Activated naive CD8-positive, alpha-beta T cell treated with anti-CD3 and anti-CD28 coated beads, Interleukin-2, amount 10 ng/mL, durations not matched to agents 7 days and 5 days (primary cell): ENCODE data around the gene VEGFA. TPM values are rescaled to one million over a fixed set of nuclear protein-coding genes. Genes with fewer than 3 reads are reported as not detected.
A peak's percentile ranks its signal among the peaks of the same experiment; 100 is the strongest.

Experiments used
- ATAC-seq: fragments of 150-1000 bp; cut with Tn5 transposase; one replicate; pipeline ENCODE4 v1.10.0; 2021; ENCODE audit warnings: low read depth, moderate library complexity
- POLR2A ChIA-PET: fragments of 350-600 bp; sonication (Branson Sonifier 250); formaldehyde crosslinking; loops from one replicate; lab custom pipeline; 2021; ENCODE audit warnings: antibody characterized with exemption; lab: Charles Lee
- DNase-seq: peaks from one replicate; pipeline ENCODE4 v3.0.0; 2021
- H3K27ac Mint-ChIP-seq: one replicate; pipeline ENCODE4 v1.8.0; 2022; ENCODE audit warnings: mild to moderate bottlenecking, mixed read lengths
- H3K27me3 Mint-ChIP-seq: one replicate; pipeline ENCODE4 v1.8.0; 2022; ENCODE audit warnings: mild to moderate bottlenecking, moderate library complexity, mixed read lengths
- H3K36me3 Mint-ChIP-seq: one replicate; pipeline ENCODE4 v1.8.0; 2021; ENCODE audit warnings: mild to moderate bottlenecking, mixed read lengths
- H3K4me1 Mint-ChIP-seq: one replicate; pipeline ENCODE4 v1.8.0; 2021; ENCODE audit warnings: mixed read lengths
- H3K4me3 Mint-ChIP-seq: one replicate; pipeline ENCODE4 v1.8.0; 2022; ENCODE audit warnings: mild to moderate bottlenecking, moderate library complexity, mixed read lengths
- H3K9me3 Mint-ChIP-seq: one replicate; pipeline ENCODE4 v1.8.0; 2021; ENCODE audit warnings: mixed read lengths
- total RNA-seq, 2 experiments: library from RNA; stranded (reverse); gene quantifications; one replicate each; pipeline ENCODE4 v1.2.3, GENCODE V29; 2021

VEGFA gene
- total RNA-seq, 2 experiments from 2014 or later: 33.6 to 39.5 TPM

DNA sequence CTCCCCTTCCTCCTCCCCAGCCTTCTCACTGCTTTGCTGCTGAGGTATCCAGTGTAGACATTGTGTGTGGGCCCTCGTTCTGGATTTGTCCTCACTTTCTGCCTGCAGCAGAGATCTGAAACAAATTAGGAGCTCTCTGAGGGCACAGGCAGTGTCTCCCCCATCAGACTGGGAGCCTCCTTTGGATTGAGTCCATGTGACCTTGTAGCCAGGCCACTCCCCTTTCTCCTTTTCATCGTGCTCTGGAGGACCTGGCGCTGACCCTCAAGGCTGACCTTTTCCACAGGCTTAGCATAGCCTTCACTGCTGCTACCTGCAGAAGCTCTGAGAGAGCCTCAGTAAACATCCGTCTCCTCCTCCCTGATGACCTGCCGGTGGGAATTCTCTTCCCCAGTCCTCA is 26.2 kb downstream of the VEGFA start:
- POLR2A ChIA-PET: no interaction called here
- no peaks in the 10 kb centered on the region for H3K9me3 Mint-ChIP-seq
- H3K36me3 Mint-ChIP-seq: no peaks in the 10 kb centered on the region
- no peak overlapping the region for H3K4me3 Mint-ChIP-seq
- H3K27me3 Mint-ChIP-seq: peaks cover 2% of the 10 kb centered on the region
- no peak for DNase-seq
- H3K27ac Mint-ChIP-seq: no peak overlapping the region
- no peak for ATAC-seq
- H3K4me1 Mint-ChIP-seq: peaks cover 27% of the 10 kb centered on the region

DNA sequence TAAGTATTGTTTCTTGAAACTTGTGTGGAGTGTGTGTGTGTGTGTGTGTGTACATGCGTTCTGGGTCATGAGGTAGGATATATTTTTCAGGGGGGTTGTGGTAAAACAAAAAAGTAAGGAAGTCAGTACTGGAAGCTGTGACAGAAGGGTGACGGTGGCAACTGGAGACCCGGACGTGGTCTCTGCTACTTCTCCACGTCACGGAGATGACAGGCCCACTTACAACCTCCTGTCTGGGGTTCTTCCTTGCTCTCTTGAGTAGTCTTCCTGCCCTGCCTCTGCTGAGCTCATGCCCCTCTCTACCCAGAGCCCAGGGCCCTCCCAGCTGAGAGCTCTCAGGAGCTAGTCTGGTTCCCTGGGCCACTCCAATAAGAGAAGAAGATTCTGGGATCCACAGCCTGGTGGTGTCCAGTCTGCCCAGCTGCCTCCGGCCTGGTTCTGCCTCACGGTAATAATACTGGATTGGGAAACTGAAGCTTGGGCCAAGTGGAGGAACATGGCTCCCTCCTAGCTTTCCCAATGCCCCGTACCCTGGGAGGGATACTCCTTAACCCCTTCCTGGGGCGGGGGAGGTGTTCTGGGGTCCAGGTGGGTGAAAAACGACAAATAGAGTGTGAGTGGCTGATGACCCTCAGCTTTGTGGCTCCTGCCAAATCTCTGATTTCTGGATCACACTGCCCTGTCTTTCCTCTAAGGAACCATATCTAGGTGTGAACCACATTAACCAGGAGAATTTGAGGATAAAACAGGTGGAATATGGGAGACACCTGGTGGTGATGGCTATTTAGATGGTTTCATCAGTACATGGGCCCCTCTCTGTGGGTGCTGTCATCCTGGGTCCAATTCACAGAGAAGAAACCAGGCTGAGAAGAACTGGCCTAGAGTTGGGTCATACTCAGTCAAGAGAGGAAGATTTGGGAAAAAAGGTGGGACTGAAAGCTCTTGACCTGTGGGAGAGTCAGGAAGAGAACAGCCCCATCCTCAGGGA is 27.2 kb downstream of the VEGFA start:
- ATAC-seq (peak; percentile 46), DNase-seq (no peak)
- Mint-ChIP-seq H3K27me3 (peaks cover 3% of the 10 kb centered on the region), H3K36me3 (no peaks in the 10 kb centered on the region), H3K27ac (peak overlapping the region; percentile 13), H3K9me3 (no peaks in the 10 kb centered on the region), H3K4me1 (peaks cover 27% of the 10 kb centered on the region), H3K4me3 (no peak overlapping the region)
- POLR2A ChIA-PET: interaction anchor here (0.5 kb wide), 1 partner anchor 164 kb away, joined by 4 read pairs; no protein-coding TSS in a partner anchor

DNA sequence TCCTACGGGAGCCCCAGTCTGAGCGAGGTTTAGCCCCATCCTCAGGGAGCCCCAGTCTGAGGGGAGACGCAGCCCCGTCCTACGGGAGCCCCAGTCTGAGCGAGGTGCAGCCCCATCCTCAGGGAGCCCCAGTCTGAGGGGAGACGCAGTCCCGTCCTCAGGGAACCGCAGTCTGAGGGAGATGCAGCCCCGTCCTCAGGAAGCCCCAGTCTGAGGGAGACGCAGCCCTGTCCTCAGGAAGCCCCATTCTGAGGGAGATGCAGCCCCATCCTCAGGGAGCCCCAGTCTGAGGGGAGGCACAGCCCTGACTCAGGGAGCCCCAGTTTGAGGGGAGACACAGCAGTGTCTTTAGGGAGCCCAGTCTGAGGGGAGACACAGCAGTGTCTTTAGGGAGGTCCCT is 27.9 kb downstream of the VEGFA start:
- peaks cover 27% of the 10 kb centered on the region for H3K4me1 Mint-ChIP-seq
- POLR2A ChIA-PET: no interaction called here
- no peaks in the 10 kb centered on the region for H3K9me3 Mint-ChIP-seq
- H3K4me3 Mint-ChIP-seq: no peak overlapping the region
- peaks cover 4% of the 10 kb centered on the region for H3K27me3 Mint-ChIP-seq
- no peaks in the 10 kb centered on the region for H3K36me3 Mint-ChIP-seq
- ATAC-seq (no peak), DNase-seq (no peak)
- no peak overlapping the region for H3K27ac Mint-ChIP-seq

- H3K4me1 Mint-ChIP-seq: peaks cover 30% of the 10 kb centered on the region
- no peak for ATAC-seq
- POLR2A ChIA-PET: no interaction called here
Measured at GRCh38 chr6:43798688-43799444, 28.9 kb downstream of the VEGFA start.

GRCh38 chr6:43799551-43800297 is 29.7 kb downstream of the VEGFA start:
- H3K9me3 Mint-ChIP-seq: no peaks in the 10 kb centered on the region
- ATAC-seq (peak; percentile 85), DNase-seq (no peak)
- H3K27ac Mint-ChIP-seq: peak overlapping the region; percentile 82
- peaks cover 31% of the 10 kb centered on the region for H3K4me1 Mint-ChIP-seq
- peak overlapping the region; percentile 17 for H3K4me3 Mint-ChIP-seq
- H3K27me3 Mint-ChIP-seq: peaks cover 4% of the 10 kb centered on the region
- H3K36me3 Mint-ChIP-seq: no peaks in the 10 kb centered on the region
- POLR2A ChIA-PET: no interaction called here

More at GRCh38 chr6:43798688-43799444, 28.9 kb downstream of the VEGFA start:
- Mint-ChIP-seq H3K27me3 (peaks cover 4% of the 10 kb centered on the region), H3K9me3 (no peaks in the 10 kb centered on the region), H3K4me3 (peak overlapping the region; percentile 24), H3K27ac (peak overlapping the region; percentile 82), H3K36me3 (no peaks in the 10 kb centered on the region)
- DNase-seq: no peak

- Mint-ChIP-seq H3K4me3 (no peak overlapping the region), H3K27ac (peak overlapping the region; percentile 82), H3K36me3 (no peaks in the 10 kb centered on the region), H3K27me3 (peaks cover 4% of the 10 kb centered on the region), H3K9me3 (no peaks in the 10 kb centered on the region), H3K4me1 (peaks cover 32% of the 10 kb centered on the region)
- DNase-seq (no peak), ATAC-seq (no peak)
- POLR2A ChIA-PET: no interaction called here
Measured at GRCh38 chr6:43800298-43800623, 30.2 kb downstream of the VEGFA start.

DNA sequence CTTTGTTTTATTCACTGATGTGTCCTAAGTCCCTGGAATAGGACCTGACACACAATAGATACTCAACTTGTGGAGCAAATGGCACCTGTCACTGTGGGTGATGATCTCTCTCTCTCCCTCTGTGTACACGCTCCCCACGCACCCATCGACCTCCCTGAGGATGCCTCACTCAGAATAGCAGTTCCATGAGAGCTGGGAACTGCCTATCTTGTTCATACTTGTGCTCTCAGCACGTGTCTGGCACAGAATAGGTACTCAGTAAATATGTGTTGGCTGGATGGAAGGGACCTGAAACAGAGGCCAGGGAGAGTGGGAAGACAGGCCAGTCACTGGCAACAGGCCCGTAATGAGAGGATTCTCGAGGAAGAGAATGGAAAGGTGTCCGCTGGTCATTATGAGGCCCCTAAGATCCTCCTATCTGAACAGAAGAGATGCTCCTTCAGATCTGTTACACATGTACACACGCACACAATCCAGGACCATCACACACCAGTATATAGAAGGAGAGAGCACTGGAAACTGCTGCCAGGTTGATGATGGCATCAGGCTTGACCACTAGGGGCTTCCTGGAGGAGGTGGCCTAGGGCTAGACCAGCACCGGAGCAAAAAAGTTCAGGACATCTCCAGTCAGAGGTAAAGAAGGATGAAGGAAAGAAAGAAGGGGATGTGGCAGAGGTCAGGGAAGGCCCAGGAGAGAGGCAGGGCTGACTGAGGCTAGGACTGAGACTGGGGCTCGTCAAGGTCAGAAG is 30.9 kb downstream of the VEGFA start:
- peaks cover 32% of the 10 kb centered on the region for H3K4me1 Mint-ChIP-seq
- POLR2A ChIA-PET: no interaction called here
- no peaks in the 10 kb centered on the region for H3K36me3 Mint-ChIP-seq
- H3K9me3 Mint-ChIP-seq: no peaks in the 10 kb centered on the region
- peak overlapping the region; percentile 82 for H3K27ac Mint-ChIP-seq
- no peak overlapping the region for H3K4me3 Mint-ChIP-seq
- DNase-seq (no peak), ATAC-seq (no peak)
- peaks cover 4% of the 10 kb centered on the region for H3K27me3 Mint-ChIP-seq

DNA sequence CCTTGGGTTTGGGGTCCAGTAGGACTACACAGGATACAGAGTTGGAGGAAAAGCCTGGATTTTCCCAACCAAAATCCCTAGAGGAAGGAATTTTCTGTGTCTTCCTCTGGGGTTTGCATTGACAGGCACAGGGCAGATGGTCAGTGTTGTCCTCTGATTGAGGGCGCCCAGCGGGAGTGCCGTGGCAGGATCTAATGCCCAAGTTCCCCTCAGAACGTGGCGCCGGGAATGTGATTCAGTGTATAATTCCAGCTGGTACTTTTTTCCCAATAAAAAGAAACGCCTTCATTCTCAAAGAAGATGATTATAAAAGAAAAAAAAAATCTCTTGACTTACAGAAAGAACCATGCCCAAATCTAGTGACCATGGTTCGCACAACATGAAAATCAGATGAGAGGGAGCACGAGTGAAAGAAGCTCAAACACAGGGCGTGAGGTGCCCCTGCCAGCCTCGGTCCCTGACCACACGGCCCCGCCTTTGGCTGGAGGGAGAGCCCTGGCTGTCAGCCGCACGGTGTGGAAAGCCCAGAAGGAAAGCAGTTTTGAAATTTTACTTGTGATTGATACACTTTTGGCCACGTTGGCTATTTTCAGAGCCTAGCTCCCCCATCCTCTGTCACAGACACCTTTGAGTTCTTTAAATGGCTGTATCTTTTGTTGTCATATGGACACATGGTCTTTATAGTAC is 31.6 kb downstream of the VEGFA start:
- ATAC-seq (no peak), DNase-seq (no peak)
- Mint-ChIP-seq H3K27ac (no peak overlapping the region), H3K27me3 (peaks cover 2% of the 10 kb centered on the region), H3K9me3 (no peaks in the 10 kb centered on the region), H3K4me3 (no peak overlapping the region), H3K36me3 (no peaks in the 10 kb centered on the region), H3K4me1 (peaks cover 32% of the 10 kb centered on the region)
- POLR2A ChIA-PET: no interaction called here

DNA sequence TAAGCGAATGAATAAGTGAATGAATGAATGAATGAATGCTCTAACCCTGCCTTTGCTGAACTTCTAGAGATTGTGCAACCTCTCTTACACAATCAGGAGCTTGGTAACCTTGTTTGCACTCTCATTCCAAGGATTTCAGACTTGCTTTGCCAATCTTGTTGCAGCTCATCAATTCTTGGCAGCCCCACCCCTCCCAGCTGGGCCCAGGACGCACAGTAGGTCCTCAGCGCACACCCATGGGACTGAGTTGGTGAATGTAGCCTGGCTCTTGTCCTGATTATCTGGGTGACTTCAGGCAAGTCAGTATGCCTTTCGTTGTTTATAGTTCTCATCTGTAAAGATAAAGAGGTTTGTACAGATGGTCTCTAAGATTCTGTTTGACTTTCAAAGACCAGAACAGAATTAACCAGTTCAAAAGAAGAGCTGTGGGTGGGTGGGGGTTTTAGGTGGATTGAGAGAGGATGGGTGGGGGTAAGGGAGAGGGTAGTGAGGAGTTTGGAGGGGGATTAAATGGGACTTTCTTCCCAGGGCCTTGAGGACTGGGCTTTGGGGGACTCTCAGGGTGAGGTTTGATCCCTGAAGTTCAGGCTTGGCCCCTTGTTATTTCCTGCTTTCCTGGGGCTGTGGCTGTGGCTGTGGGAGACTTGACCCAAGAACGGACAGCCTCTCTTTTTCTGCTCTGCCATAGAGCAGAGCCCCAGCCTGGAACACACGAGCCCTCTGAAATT is 33.2 kb downstream of the VEGFA start:
- no peak for DNase-seq
- H3K27ac Mint-ChIP-seq: no peak overlapping the region
- ATAC-seq: no peak
- no peaks in the 10 kb centered on the region for H3K9me3 Mint-ChIP-seq
- peaks cover 39% of the 10 kb centered on the region for H3K4me1 Mint-ChIP-seq
- no peaks in the 10 kb centered on the region for H3K36me3 Mint-ChIP-seq
- H3K4me3 Mint-ChIP-seq: no peak overlapping the region
- H3K27me3 Mint-ChIP-seq: peaks cover 2% of the 10 kb centered on the region
- POLR2A ChIA-PET: no interaction called here

DNA sequence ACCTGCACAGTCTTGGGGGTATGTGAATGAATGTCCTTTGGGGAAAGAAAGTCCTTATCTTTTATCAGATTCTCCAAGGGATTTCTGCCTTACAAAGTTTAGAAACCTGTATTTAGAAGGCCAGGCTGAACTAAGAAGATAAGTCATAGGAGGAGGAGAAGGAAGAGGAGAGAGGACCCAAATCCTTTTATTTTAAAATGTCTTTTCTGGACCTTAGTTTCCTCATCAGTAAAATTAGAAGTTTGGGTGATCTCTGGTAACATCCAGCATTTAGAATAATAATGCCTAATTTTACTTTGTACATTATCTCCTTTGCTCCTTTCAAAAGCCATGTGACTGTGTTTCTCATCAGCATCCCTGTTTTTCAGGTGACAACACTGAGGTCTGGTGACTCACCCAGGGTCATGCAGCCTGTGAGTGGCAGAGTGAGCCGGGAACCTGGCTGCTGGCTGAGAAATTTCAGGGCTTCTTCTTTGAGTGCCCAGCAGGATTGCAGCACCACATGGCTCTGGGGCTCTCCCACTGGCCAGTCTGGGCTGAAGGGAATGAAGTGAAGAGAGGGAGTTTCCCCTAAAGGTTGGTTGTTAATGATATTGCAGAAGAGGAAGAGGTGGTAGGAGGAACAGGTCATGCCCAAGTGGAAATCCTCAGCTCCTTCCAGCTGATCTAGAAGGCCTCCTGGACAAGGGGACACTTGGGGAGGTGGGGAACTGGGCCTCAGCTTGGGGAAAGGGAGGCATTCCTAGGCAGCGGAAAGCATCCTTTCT is 34.0 kb downstream of the VEGFA start:
- Mint-ChIP-seq H3K27ac (no peak overlapping the region), H3K27me3 (peaks cover 2% of the 10 kb centered on the region), H3K36me3 (no peaks in the 10 kb centered on the region), H3K9me3 (no peaks in the 10 kb centered on the region), H3K4me1 (peaks cover 33% of the 10 kb centered on the region), H3K4me3 (no peak overlapping the region)
- ATAC-seq (no peak), DNase-seq (no peak)
- POLR2A ChIA-PET: no interaction called here

DNA sequence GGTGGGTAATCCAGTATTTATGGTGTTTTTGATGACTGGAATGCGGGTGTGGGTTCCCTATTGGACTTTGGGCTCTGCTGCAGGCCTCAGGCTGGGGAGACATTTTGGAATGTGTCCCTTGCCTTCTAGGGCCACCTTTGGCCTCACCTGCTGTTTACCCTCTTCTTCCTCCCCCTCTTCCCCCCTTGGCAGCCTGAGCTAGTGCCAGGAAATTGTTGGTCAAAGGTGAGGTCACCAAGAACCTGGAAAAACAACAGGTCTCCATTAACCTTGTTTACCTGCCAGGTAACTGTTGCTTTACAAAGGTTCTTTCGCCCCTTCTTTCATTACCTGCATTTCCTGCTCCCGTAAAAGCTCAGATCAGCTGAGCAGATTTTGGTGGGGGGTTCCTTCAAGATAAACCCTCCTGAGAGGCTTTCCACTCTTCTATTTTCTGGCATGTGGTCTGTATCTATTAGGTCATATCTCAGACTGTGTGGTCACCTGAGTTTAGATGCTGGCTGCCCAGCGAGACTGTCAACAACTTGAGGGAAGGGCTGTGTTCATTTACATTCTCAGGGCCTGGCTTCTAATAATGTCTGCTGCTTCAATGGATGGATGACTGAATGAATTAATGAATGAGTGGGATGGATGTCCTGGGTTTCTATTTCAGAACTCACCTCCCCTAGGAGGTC is 34.7 kb downstream of the VEGFA start:
- no peaks in the 10 kb centered on the region for H3K9me3 Mint-ChIP-seq
- DNase-seq: no peak
- POLR2A ChIA-PET: no interaction called here
- H3K27me3 Mint-ChIP-seq: peaks cover 2% of the 10 kb centered on the region
- no peaks in the 10 kb centered on the region for H3K36me3 Mint-ChIP-seq
- H3K4me1 Mint-ChIP-seq: peaks cover 27% of the 10 kb centered on the region
- no peak for ATAC-seq
- H3K4me3 Mint-ChIP-seq: no peak overlapping the region
- H3K27ac Mint-ChIP-seq: no peak overlapping the region
